ENCODE measurements around the gene ANKRD62. TPM values are rescaled to one million over a fixed set of nuclear protein-coding genes. Genes with fewer than 3 reads are reported as not detected.

ANKRD62 gene
- total and polyA plus RNA-seq, 2 of the 4 experiments (the other 2 are of a cell fraction) = not detected

DNA sequence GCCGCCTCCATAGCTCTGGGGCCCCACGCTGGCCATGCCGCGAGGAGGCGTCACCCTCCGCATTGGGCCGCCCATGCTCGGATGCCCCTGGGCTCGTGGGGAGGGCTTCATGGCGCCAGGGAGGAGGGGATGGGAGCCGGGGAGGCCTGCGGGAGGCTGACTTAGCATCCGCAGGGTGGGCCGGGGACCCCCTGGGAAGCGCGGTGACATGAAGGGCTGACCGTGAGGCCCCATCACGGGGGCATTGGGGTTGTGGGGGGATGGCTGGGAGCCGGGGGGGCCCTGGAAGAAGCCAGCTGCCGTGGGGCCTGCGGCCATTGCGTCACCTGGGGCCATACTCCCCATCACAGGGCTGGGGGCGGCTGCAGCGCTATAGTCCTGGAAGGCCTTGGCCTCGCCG is 26.0 kb upstream of the ANKRD62 start:
- ATAC-seq (ENCODE audit: low read depth) = no peak

More for the DNA sequence above, 26.0 kb upstream of the ANKRD62 start:
- no peaks in the 10 kb centered on the region for H3K36me3 ChIP-seq (ENCODE audit: control insufficient read depth, insufficient read depth, low read length)
- H3K9me3 ChIP-seq (ENCODE audit: control insufficient read depth, insufficient read depth, low read length) = no peaks in the 10 kb centered on the region
- peaks cover 3% of the 10 kb centered on the region; the same call in 1 of the 2 replicates for H3K9me1 ChIP-seq (ENCODE audit: insufficient read depth, low read length)
- no peak overlapping the region for H3K56ac ChIP-seq (ENCODE audit: extremely low read depth, insufficient read depth, low read length)
- no peak overlapping the region for H2BK5ac ChIP-seq (ENCODE audit: low read depth, low read length, poor library complexity, severe bottlenecking)
- no peak overlapping the region for H3K27ac ChIP-seq (ENCODE audit: insufficient read depth, low read length)
- H3K4me1 ChIP-seq (ENCODE audit: control insufficient read depth, insufficient read depth, low read length) = no peaks in the 10 kb centered on the region
- H2BK15ac ChIP-seq (ENCODE audit: low read depth, low read length) = no peak overlapping the region
- TF ChIP-seq RAD21 (IDR thresholded peaks at IDR 0.05; ENCODE audit: low read length) (no peak), RCOR1 (IDR thresholded peaks at IDR 0.05; ENCODE audit: insufficient replicate concordance, low read length) (no peak), BHLHE40 (IDR thresholded peaks at IDR 0.05; ENCODE audit: low read depth, low read length) (no peak), MAFK (IDR thresholded peaks at IDR 0.05; ENCODE audit: low read depth, low read length) (no peak), MXI1 (IDR thresholded peaks at IDR 0.05; ENCODE audit: borderline replicate concordance, low read depth, low read length) (no peak), MAZ (IDR thresholded peaks at IDR 0.05; ENCODE audit: borderline replicate concordance, low read depth, low read length) (no peak), NFE2L2 (IDR thresholded peaks at IDR 0.05; ENCODE audit: low read depth, low read length) (no peak), CHD1 (IDR thresholded peaks at IDR 0.05; ENCODE audit: low read depth, low read length) (no peak), FOS (IDR thresholded peaks at IDR 0.05; ENCODE audit: low read depth, low read length) (no peak), CEBPB (IDR thresholded peaks at IDR 0.05; ENCODE audit: low read depth, low read length) (no peak), RFX5 (IDR thresholded peaks at IDR 0.05; ENCODE audit: low read depth, low read length) (no peak), POLR2A (IDR thresholded peaks at IDR 0.05; ENCODE audit: low read depth, low read length) (no peak), SMC3 (IDR thresholded peaks at IDR 0.05; ENCODE audit: low read depth, low read length) (no peak)
- TF ChIP-seq, protein P1, sequence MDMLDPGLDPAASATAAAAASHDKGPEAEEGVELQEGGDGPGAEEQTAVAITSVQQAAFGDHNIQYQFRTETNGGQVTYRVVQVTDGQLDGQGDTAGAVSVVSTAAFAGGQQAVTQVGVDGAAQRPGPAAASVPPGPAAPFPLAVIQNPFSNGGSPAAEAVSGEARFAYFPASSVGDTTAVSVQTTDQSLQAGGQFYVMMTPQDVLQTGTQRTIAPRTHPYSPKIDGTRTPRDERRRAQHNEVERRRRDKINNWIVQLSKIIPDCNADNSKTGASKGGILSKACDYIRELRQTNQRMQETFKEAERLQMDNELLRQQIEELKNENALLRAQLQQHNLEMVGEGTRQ (IDR thresholded peaks at IDR 0.05; ENCODE audit: low read depth, low read length) = no peak
- TF ChIP-seq, protein P2, sequence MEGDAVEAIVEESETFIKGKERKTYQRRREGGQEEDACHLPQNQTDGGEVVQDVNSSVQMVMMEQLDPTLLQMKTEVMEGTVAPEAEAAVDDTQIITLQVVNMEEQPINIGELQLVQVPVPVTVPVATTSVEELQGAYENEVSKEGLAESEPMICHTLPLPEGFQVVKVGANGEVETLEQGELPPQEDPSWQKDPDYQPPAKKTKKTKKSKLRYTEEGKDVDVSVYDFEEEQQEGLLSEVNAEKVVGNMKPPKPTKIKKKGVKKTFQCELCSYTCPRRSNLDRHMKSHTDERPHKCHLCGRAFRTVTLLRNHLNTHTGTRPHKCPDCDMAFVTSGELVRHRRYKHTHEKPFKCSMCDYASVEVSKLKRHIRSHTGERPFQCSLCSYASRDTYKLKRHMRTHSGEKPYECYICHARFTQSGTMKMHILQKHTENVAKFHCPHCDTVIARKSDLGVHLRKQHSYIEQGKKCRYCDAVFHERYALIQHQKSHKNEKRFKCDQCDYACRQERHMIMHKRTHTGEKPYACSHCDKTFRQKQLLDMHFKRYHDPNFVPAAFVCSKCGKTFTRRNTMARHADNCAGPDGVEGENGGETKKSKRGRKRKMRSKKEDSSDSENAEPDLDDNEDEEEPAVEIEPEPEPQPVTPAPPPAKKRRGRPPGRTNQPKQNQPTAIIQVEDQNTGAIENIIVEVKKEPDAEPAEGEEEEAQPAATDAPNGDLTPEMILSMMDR (conservative IDR thresholded peaks at IDR 0.05; ENCODE audit: low read depth, low read length) = no peak
- TF ChIP-seq, protein P3, sequence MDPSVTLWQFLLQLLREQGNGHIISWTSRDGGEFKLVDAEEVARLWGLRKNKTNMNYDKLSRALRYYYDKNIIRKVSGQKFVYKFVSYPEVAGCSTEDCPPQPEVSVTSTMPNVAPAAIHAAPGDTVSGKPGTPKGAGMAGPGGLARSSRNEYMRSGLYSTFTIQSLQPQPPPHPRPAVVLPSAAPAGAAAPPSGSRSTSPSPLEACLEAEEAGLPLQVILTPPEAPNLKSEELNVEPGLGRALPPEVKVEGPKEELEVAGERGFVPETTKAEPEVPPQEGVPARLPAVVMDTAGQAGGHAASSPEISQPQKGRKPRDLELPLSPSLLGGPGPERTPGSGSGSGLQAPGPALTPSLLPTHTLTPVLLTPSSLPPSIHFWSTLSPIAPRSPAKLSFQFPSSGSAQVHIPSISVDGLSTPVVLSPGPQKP (IDR thresholded peaks at IDR 0.05; ENCODE audit: borderline replicate concordance, low read depth, low read length) = no peak
- POLR2A ChIA-PET (ENCODE audit: unreplicated experiment) = no interaction called here
- DNase-seq = no peak
- H3K23ac ChIP-seq (ENCODE audit: low read depth, low read length) = no peak overlapping the region
- peaks cover 7% of the 10 kb centered on the region for H3K27me3 ChIP-seq (ENCODE audit: control insufficient read depth, insufficient read depth, low read length)
- H4K8ac ChIP-seq (ENCODE audit: low read depth in 2 of 2, low read length in 2 of 2) = no peak overlapping the region
- H4K5ac ChIP-seq (ENCODE audit: low read depth, low read length) = no peak overlapping the region
- dilution Hi-C loops (cut with HindIII; ENCODE audit: low sequenced_read_pairs, unreplicated experiment) = no loop called here
- no peak overlapping the region for H3K9ac ChIP-seq (ENCODE audit: low read depth, low read length)
- WGBS, 2 experiments (ENCODE audit: extremely low coverage in 2 of 2, insufficient read length in 1 of 2) = 86% methylated on average over 7 of the region's 26 CpGs; no CpG with 5 or more reads in 1 of the 2 experiments
- no peak overlapping the region for H2BK20ac ChIP-seq (ENCODE audit: low read depth, low read length)
- H2AFZ ChIP-seq (replicated peaks; ENCODE audit: low read length, poor library complexity) = no peak overlapping the region
- no peak overlapping the region for H3K4me2 ChIP-seq (ENCODE audit: low read depth, low read length)
- intact Hi-C loops (cut with micrococcal nuclease) = no loop called here
- H2AK5ac ChIP-seq (ENCODE audit: low read depth, low read length) = no peak overlapping the region
- CTCF ChIA-PET = no interaction called here
- H4K20me1 ChIP-seq (ENCODE audit: insufficient read depth, low read length) = no peaks in the 10 kb centered on the region
- no peak overlapping the region for H3K14ac ChIP-seq (replicated peaks; ENCODE audit: low read depth, low read length)
- no peak overlapping the region for H4K91ac ChIP-seq (ENCODE audit: insufficient read depth, low read depth, low read length)
- BruUV-seq (replicated peaks) = no TSS peak
- no peak overlapping the region for H3K18ac ChIP-seq (ENCODE audit: low read depth, low read length)
- no peak overlapping the region for H3K4ac ChIP-seq (ENCODE audit: low read depth, low read length)
- H2BK120ac ChIP-seq (ENCODE audit: low read depth, low read length) = no peak overlapping the region
- no peak overlapping the region for H3K4me3 ChIP-seq (ENCODE audit: insufficient read depth, low read depth, low read length)
- H3K79me1 ChIP-seq (ENCODE audit: low read depth in 1 of 2, low read length in 2 of 2) = no peaks in the 10 kb centered on the region
- in situ Hi-C loops (cut with MboI; ENCODE audit: low sequenced_read_pairs) = no loop called here
- H2AK9ac ChIP-seq (replicated peaks; ENCODE audit: low read depth, low read length, poor library complexity) = no peak overlapping the region

Measured in IMR-90 (cell line).